MM.1S (cell line): Measurements from ENCODE around the gene AUTS2.

Experiments used
- DNase-seq: peaks from one replicate; pipeline ENCODE4 v3.0.0-alpha.2; 2015
- H2AFZ ChIP-seq: fragments of 300-600 bp; sonication (generic); 2 replicates; pipeline ENCODE4 v1.6.0; 2016; ENCODE audit warnings: antibody characterized with exemption, low read length
- H3F3A ChIP-seq: fragments of 300-600 bp; sonication (generic); 2 replicates; pipeline ENCODE4 v1.6.1; 2016; ENCODE audit warnings: mild to moderate bottlenecking, antibody characterized with exemption, low read length, moderate library complexity, mixed read lengths; ENCODE audit not compliant: insufficient read depth
- H3K27ac ChIP-seq: fragments of 300-600 bp; sonication (generic); 2 replicates; pipeline ENCODE4 v1.5.1; 2016; ENCODE audit warnings: mild to moderate bottlenecking, low read length
- H3K27me3 ChIP-seq: fragments of 300-600 bp; sonication (generic); replicated peaks from 2 replicates; pipeline ENCODE4 v1.6.0; 2016; ENCODE audit warnings: low read length; ENCODE audit not compliant: insufficient read depth
- H3K36me3 ChIP-seq: fragments of 300-600 bp; sonication (generic); replicated peaks from 2 replicates; pipeline ENCODE4 v1.6.1; 2016; ENCODE audit warnings: mild to moderate bottlenecking, low read length, mixed read lengths; ENCODE audit not compliant: insufficient read depth
- H3K4me1 ChIP-seq: fragments of 300-600 bp; sonication (generic); 2 replicates; pipeline ENCODE4 v1.6.1; 2016; ENCODE audit warnings: low read length, mixed read lengths
- H3K4me2 ChIP-seq: fragments of 300-600 bp; sonication (generic); 2 replicates; pipeline ENCODE4 v1.6.0; 2016; ENCODE audit warnings: low read depth, low read length
- H3K4me3 ChIP-seq: fragments of 300-600 bp; sonication (generic); 2 replicates; pipeline ENCODE4 v1.5.1; 2016; ENCODE audit warnings: low read length, mixed read lengths
- H3K79me2 ChIP-seq: fragments of 300-600 bp; sonication (generic); 2 replicates; pipeline ENCODE4 v1.6.1; 2016; ENCODE audit warnings: mixed run types, low read length, mixed read lengths
- H3K9ac ChIP-seq: fragments of 300-600 bp; sonication (generic); 2 replicates; pipeline ENCODE4 v1.6.1; 2016; ENCODE audit warnings: low read length, mixed read lengths
- H3K9me2 ChIP-seq: fragments of 300-600 bp; sonication (generic); replicated peaks from 2 replicates; pipeline ENCODE4 v1.6.1; 2016; ENCODE audit warnings: mild to moderate bottlenecking, low read length, mixed read lengths; ENCODE audit not compliant: insufficient read depth
- H3K9me3 ChIP-seq: fragments of 300-600 bp; sonication (generic); replicated peaks from 2 replicates; pipeline ENCODE4 v1.6.1; 2016; ENCODE audit warnings: mild to moderate bottlenecking, low read length, mixed read lengths; ENCODE audit not compliant: insufficient read depth
- H4K20me1 ChIP-seq: fragments of 300-600 bp; sonication (generic); 2 replicates; pipeline ENCODE4 v1.6.1; 2016; ENCODE audit warnings: mild to moderate bottlenecking, low read length, moderate library complexity, mixed read lengths; ENCODE audit not compliant: insufficient read depth
- CTCF ChIP-seq: fragments of 300-600 bp; sonication (generic); IDR thresholded peaks from 2 replicates; pipeline ENCODE4 v1.5.1; 2016; ENCODE audit warnings: antibody characterized with exemption, low read length, mixed read lengths
- EZH2 ChIP-seq: fragments of 300-600 bp; sonication (generic); optimal IDR thresholded peaks from 2 replicates; pipeline ENCODE3; 2017; ENCODE audit warnings: low read depth, mild to moderate bottlenecking, antibody characterized with exemption, low read length, mixed read lengths
- EZH2phosphoT487 ChIP-seq: fragments of 300-600 bp; sonication (generic); IDR thresholded peaks from 2 replicates; pipeline ENCODE4 v1.6.1; 2018; ENCODE audit warnings: antibody characterized with exemption, low read length

Gene AUTS2

GRCh38 chr7:70076325-70076724 lies 478.1 kb downstream of the AUTS2 start:
- Histone ChIP-seq H3K9me2 (no peaks in the 10 kb centered on the region), H3K4me2 (no peak overlapping the region), H3K79me2 (no peaks in the 10 kb centered on the region), H3K27me3 (no peaks in the 10 kb centered on the region), H3K9me3 (no peaks in the 10 kb centered on the region), H3K4me3 (no peak overlapping the region), H3K4me1 (peaks cover 14% of the 10 kb centered on the region), H3K27ac (no peak overlapping the region), H3K36me3 (no peaks in the 10 kb centered on the region), H3K9ac (no peak overlapping the region), H3F3A (no peaks in the 10 kb centered on the region), H4K20me1 (no peaks in the 10 kb centered on the region), H2AFZ (no peak overlapping the region)
- no peak for TF ChIP-seq EZH2
- no peak for TF ChIP-seq CTCF
- no peak for TF ChIP-seq EZH2phosphoT487
- no peak for DNase-seq

GRCh38 chr7:70082099-70082611 lies 483.9 kb downstream of the AUTS2 start:
- Histone ChIP-seq H3K79me2 (no peaks in the 10 kb centered on the region), H3K27me3 (no peaks in the 10 kb centered on the region), H3K9ac (no peak overlapping the region), H4K20me1 (no peaks in the 10 kb centered on the region), H3F3A (no peaks in the 10 kb centered on the region), H3K9me3 (no peaks in the 10 kb centered on the region; the same call in 1 of the 2 replicates), H3K36me3 (no peaks in the 10 kb centered on the region), H3K9me2 (no peaks in the 10 kb centered on the region), H3K4me3 (no peak overlapping the region), H3K27ac (no peak overlapping the region), H2AFZ (no peak overlapping the region), H3K4me1 (no peaks in the 10 kb centered on the region), H3K4me2 (no peak overlapping the region)
- TF ChIP-seq CTCF (no peak), EZH2 (no peak), EZH2phosphoT487 (no peak)
- DNase-seq: no peak

GRCh38 chr7:70091362-70091761 lies 493.1 kb downstream of the AUTS2 start:
- no peaks in the 10 kb centered on the region for H3K9me2 ChIP-seq
- no peak overlapping the region for H3K4me2 ChIP-seq
- no peaks in the 10 kb centered on the region for H3K36me3 ChIP-seq
- H4K20me1 ChIP-seq: no peaks in the 10 kb centered on the region
- DNase-seq: no peak
- TF ChIP-seq EZH2phosphoT487 (no peak), EZH2 (no peak), CTCF (no peak)
- H3K27me3 ChIP-seq: no peaks in the 10 kb centered on the region
- no peak overlapping the region for H3K27ac ChIP-seq
- H3F3A ChIP-seq: no peaks in the 10 kb centered on the region
- no peaks in the 10 kb centered on the region for H3K79me2 ChIP-seq
- H3K9ac ChIP-seq: no peak overlapping the region
- no peak overlapping the region for H2AFZ ChIP-seq
- no peaks in the 10 kb centered on the region for H3K4me1 ChIP-seq
- no peak overlapping the region for H3K4me3 ChIP-seq
- no peaks in the 10 kb centered on the region; the same call in 1 of the 2 replicates for H3K9me3 ChIP-seq
